ENCODE data around the gene KLF6.

DNA sequence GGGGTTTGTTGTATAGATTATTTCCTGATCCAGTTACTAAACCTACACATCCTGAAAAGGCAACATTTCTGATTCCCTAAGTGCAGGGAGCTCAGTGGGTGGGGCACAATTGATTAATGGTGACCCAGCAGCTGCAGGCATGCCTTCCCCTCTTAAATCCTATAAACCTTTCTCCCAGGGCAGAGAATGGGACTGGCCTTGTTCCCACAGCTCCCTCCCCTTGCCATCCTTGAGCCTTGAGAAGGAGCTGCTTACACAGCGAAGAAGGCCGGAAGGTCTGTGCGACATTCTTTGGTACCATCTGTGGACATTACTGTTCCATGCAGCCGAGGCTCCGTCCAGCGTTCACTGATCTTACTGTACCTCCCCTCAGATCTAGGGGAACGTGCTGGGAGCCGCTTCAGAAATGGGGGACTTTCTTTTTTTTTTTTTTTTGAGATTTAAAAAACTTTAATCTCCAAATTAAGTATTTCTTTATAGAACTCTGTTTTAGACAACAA lies 14.3 kb downstream of the KLF6 start:
- no peak for TF ChIP-seq POLR2A (IDR thresholded peaks at IDR 0.05; ENCODE audit: low read depth, low read length)
- TF ChIP-seq MAZ (IDR thresholded peaks at IDR 0.05; ENCODE audit: borderline replicate concordance, low read depth, low read length), result no peak
- no peak for TF ChIP-seq CEBPB (IDR thresholded peaks at IDR 0.05; ENCODE audit: low read depth, low read length)
